Measurements from ENCODE around the gene CCSER1.

Gene CCSER1

GRCh38 chr4:90730752-90731151, 603.6 kb downstream of the CCSER1 start:
- in situ Hi-C loops (cut with HindIII; ENCODE audit: low sequenced_read_pairs), result no loop called here
- H3K4me3 ChIP-seq (ENCODE audit: low read depth, low read length), result no peak overlapping the region
- no peak for DNase-seq (ENCODE audit: low read depth, low spot score)
- TF ChIP-seq CTCF (IDR thresholded peaks at IDR 0.05; ENCODE audit: low read depth, low read length), result no peak

- no peak for DNase-seq (ENCODE audit: low read depth, low spot score)
- H3K4me3 ChIP-seq (ENCODE audit: low read depth, low read length), result no peak overlapping the region
- TF ChIP-seq CTCF (IDR thresholded peaks at IDR 0.05; ENCODE audit: low read depth, low read length), result no peak
- in situ Hi-C loops (cut with HindIII; ENCODE audit: low sequenced_read_pairs), result no loop called here
These were observed 606.0 kb downstream of the CCSER1 start for GRCh38 chr4:90733211-90733610.

GRCh38 chr4:90745176-90745575, 618.0 kb downstream of the CCSER1 start:
- no peak for TF ChIP-seq CTCF (IDR thresholded peaks at IDR 0.05; ENCODE audit: low read depth, low read length)
- in situ Hi-C loops (cut with HindIII; ENCODE audit: low sequenced_read_pairs), result no loop called here
- no peak for DNase-seq (ENCODE audit: low read depth, low spot score)
- no peak overlapping the region for H3K4me3 ChIP-seq (ENCODE audit: low read depth, low read length)

- no peak for DNase-seq (ENCODE audit: low read depth, low spot score)
- TF ChIP-seq CTCF (IDR thresholded peaks at IDR 0.05; ENCODE audit: low read depth, low read length), result no peak
- in situ Hi-C loops (cut with HindIII; ENCODE audit: low sequenced_read_pairs), result no loop called here
- H3K4me3 ChIP-seq (ENCODE audit: low read depth, low read length), result no peak overlapping the region
These were observed 625.9 kb downstream of the CCSER1 start for GRCh38 chr4:90753068-90753467.

- no peak overlapping the region for H3K4me3 ChIP-seq (ENCODE audit: low read depth, low read length)
- no peak for TF ChIP-seq CTCF (IDR thresholded peaks at IDR 0.05; ENCODE audit: low read depth, low read length)
- DNase-seq (ENCODE audit: low read depth, low spot score), result no peak
- in situ Hi-C loops (cut with HindIII; ENCODE audit: low sequenced_read_pairs), result no loop called here
These were observed 630.4 kb downstream of the CCSER1 start for GRCh38 chr4:90757534-90758060.

GRCh38 chr4:90760059-90760458, 632.9 kb downstream of the CCSER1 start:
- in situ Hi-C loops (cut with HindIII; ENCODE audit: low sequenced_read_pairs), result no loop called here
- no peak for DNase-seq (ENCODE audit: low read depth, low spot score)
- TF ChIP-seq CTCF (IDR thresholded peaks at IDR 0.05; ENCODE audit: low read depth, low read length), result no peak
- no peak overlapping the region for H3K4me3 ChIP-seq (ENCODE audit: low read depth, low read length)

- no peak for TF ChIP-seq CTCF (IDR thresholded peaks at IDR 0.05; ENCODE audit: low read depth, low read length)
- in situ Hi-C loops (cut with HindIII; ENCODE audit: low sequenced_read_pairs), result no loop called here
- no peak for DNase-seq (ENCODE audit: low read depth, low spot score)
- no peak overlapping the region for H3K4me3 ChIP-seq (ENCODE audit: low read depth, low read length)
These were observed 639.6 kb downstream of the CCSER1 start for GRCh38 chr4:90766837-90767236.

Measured in astrocyte of the spinal cord (primary cell).